Vagina (tissue), 2 donors: ENCODE data around the gene PSMB3.

ENCODE experiments used
- POLR2A ChIP-seq, 2 donors: fragments of 450-650 bp; IDR thresholded peaks; one replicate each; pipeline ENCODE4 v1.6.1; 2017; ENCODE audit warnings: antibody characterized with exemption in 2 of 2, mild to moderate bottlenecking in 2 of 2, moderate library complexity in 2 of 2
- POLR2AphosphoS5 ChIP-seq, 2 donors: sonication (generic); formaldehyde crosslinking; IDR thresholded peaks; one replicate each; pipeline ENCODE4 v1.9.0; 2017; ENCODE audit warnings: antibody characterized with exemption in 2 of 2, mild to moderate bottlenecking in 2 of 2, low read depth in 1 of 2; ENCODE audit not compliant: insufficient read depth in 1 of 2
- TF ChIP-seq, protein P1 (sequence below), 3 experiments: fragments of 450-650 bp in 2 of 3; fragments of 200-600 bp in 1 of 3; sonication (generic) in 1 of 3; IDR thresholded peaks; one replicate each; pipeline ENCODE4 v1.5.1; 2017 to 2019; ENCODE audit warnings: antibody characterized with exemption in 3 of 3, mild to moderate bottlenecking in 2 of 3, moderate library complexity in 2 of 3

DNA sequence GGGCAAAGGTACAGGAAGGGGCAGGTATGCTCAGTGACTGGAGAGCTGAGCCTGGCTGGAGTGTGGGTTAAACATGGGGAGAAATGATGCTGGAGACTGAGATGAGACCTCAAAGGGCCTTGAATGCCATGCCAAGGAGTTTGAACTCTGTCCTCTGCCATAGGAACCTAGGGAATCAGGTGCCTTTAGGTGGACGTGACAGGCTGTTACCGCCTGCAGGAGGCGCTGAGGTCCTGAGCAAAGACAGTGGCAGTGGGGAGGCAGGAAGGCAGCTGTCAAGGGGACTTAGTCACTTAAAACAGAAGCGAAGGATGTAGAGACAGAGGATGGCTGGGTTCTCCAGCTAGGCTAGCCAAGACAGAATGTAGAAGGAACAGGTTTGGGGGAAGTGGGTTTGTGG lies 9.1 kb downstream of the PSMB3 start:
- TF ChIP-seq, protein P1, sequence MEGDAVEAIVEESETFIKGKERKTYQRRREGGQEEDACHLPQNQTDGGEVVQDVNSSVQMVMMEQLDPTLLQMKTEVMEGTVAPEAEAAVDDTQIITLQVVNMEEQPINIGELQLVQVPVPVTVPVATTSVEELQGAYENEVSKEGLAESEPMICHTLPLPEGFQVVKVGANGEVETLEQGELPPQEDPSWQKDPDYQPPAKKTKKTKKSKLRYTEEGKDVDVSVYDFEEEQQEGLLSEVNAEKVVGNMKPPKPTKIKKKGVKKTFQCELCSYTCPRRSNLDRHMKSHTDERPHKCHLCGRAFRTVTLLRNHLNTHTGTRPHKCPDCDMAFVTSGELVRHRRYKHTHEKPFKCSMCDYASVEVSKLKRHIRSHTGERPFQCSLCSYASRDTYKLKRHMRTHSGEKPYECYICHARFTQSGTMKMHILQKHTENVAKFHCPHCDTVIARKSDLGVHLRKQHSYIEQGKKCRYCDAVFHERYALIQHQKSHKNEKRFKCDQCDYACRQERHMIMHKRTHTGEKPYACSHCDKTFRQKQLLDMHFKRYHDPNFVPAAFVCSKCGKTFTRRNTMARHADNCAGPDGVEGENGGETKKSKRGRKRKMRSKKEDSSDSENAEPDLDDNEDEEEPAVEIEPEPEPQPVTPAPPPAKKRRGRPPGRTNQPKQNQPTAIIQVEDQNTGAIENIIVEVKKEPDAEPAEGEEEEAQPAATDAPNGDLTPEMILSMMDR (IDR thresholded peaks at IDR 0.05): no peak
- no peak for TF ChIP-seq POLR2A (IDR thresholded peaks at IDR 0.05)
- TF ChIP-seq POLR2AphosphoS5 (IDR thresholded peaks at IDR 0.05; ENCODE audit: insufficient read depth in 1 of 2, low read depth in 1 of 2): no peak
